Measurements from ENCODE around the gene DMRT2.
A peak's percentile ranks its signal among the peaks of the same experiment; 100 is the strongest.

DMRT2 gene

DNA sequence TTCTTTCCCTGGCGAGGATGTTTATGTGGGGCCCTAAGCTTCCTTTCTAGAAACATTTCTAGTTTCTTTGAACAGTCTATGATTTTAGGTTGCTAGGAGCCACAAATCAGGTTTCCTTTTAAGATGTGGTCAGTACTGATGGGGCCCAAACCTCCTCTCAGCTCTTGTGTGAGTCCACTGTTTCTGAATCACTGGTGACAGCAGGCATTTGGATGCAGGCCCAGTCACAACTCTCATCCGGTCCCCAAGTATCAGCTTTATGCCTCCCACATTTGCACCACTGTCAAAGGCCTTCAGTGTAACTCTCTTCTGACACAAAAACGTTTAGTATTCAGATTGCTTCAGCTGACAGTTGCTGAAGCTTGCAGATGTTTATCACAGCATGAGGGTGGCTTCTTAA is 7.8 kb downstream of the DMRT2 start:
- TF ChIP-seq, protein P1, sequence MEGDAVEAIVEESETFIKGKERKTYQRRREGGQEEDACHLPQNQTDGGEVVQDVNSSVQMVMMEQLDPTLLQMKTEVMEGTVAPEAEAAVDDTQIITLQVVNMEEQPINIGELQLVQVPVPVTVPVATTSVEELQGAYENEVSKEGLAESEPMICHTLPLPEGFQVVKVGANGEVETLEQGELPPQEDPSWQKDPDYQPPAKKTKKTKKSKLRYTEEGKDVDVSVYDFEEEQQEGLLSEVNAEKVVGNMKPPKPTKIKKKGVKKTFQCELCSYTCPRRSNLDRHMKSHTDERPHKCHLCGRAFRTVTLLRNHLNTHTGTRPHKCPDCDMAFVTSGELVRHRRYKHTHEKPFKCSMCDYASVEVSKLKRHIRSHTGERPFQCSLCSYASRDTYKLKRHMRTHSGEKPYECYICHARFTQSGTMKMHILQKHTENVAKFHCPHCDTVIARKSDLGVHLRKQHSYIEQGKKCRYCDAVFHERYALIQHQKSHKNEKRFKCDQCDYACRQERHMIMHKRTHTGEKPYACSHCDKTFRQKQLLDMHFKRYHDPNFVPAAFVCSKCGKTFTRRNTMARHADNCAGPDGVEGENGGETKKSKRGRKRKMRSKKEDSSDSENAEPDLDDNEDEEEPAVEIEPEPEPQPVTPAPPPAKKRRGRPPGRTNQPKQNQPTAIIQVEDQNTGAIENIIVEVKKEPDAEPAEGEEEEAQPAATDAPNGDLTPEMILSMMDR (IDR thresholded peaks at IDR 0.05; ENCODE audit: insufficient read depth, low read depth, low read length, missing control alignments): no peak
- no peak overlapping the region for H3K4me3 ChIP-seq (ENCODE audit: low read depth, low read length)
- peak; percentile 18 for DNase-seq (ENCODE audit: low read depth)

DNA sequence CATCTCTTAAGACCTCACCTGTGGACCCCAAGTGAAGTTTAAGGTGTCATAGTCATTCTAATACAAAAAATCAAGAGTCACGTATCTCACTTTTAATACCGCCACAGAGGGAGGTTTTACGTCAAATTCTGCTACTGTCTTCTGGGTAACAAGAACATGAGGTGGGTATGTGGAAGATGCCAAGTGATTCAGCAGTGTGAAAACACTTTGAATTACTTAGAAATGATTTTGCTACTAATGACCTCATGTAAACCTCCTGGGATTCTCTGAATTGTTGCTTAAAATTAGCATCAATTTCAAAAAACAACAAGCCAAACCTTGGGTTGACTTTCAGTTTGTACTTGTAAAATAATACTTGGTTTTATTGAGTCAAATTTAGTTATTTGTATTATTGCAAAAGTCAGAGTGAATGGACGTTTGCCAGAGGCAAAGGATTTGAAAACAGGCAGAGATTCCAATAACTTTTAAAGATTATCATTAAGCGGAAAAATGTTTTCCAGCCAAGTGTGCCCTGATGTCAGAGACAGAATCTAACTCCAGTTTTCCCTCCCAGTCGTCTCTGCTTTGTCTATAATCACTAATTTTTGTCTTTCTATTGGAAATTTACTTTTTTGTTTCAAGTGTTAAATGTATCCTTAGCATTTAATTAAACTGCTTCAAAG is 8.8 kb downstream of the DMRT2 start:
- no peak for DNase-seq (ENCODE audit: low read depth)
- TF ChIP-seq, protein P1 (IDR thresholded peaks at IDR 0.05; ENCODE audit: insufficient read depth, low read depth, low read length, missing control alignments): no peak
- no peak overlapping the region for H3K4me3 ChIP-seq (ENCODE audit: low read depth, low read length)

DNA sequence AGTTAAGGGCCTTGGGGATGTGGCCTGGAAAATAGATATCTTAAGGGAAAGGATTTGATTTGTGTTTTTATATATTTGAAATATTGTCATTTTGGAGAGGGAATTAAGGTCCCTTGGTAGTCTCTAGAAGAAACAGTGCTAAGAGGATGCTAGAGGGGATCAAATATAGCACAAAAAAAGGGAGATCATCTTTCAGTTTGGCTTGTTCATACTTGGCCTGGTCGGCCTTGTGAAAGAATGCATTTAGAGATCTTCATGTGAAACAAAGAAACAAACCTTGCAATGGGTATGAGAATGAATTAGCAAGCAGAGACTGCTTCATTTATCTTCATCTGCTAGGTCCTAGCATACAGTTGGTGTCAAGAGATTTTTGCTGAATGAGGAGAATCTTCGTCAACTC is 15.0 kb downstream of the DMRT2 start:
- TF ChIP-seq, protein P1 (IDR thresholded peaks at IDR 0.05; ENCODE audit: insufficient read depth, low read depth, low read length, missing control alignments): no peak
- H3K4me3 ChIP-seq (ENCODE audit: low read depth, low read length): no peak overlapping the region
- no peak for DNase-seq (ENCODE audit: low read depth)

DNA sequence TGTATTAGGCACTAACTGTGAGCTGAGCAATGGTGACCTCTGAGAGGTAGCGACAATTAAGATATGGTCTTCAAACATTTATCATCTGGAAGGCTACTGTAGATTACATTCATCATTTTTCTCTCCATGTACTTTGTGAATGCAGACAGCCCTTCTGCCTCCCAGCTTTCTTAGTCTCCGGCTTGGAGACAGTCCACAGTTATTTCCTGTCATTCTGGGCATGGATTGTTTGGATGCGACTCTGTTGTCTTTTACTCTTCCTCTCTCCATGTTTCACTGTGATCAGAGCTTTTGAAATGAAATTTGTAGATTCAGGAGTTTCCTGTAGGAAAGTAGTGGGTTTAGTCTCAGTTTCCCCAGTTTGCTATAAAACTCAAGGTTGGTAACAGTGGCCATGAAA is 20.5 kb downstream of the DMRT2 start:
- no peak for DNase-seq (ENCODE audit: low read depth)
- TF ChIP-seq, protein P1 (IDR thresholded peaks at IDR 0.05; ENCODE audit: insufficient read depth, low read depth, low read length, missing control alignments): no peak
- H3K4me3 ChIP-seq (ENCODE audit: low read depth, low read length): no peak overlapping the region

DNA sequence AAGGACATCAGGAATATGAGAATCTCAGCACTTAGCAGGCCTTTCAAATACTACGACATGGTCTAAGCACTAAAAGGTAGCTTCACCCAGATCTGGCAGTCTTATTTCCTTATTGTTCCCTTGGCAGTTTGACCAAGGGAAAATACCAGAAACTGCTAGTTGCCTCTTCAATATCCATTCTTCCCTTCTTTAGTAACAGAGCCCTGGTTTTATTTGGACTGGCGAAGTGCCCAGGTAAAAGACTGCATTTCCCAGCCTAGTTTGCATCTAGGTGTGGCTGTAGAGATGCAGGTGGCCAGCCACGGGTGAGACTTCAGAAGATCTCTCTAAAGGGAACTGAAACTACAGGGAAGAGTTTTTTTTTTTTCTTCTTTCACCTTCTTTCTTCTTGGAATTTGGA is 21.6 kb downstream of the DMRT2 start:
- no peak overlapping the region for H3K4me3 ChIP-seq (ENCODE audit: low read depth, low read length)
- no peak for DNase-seq (ENCODE audit: low read depth)
- TF ChIP-seq, protein P1 (IDR thresholded peaks at IDR 0.05; ENCODE audit: insufficient read depth, low read depth, low read length, missing control alignments): no peak

DNA sequence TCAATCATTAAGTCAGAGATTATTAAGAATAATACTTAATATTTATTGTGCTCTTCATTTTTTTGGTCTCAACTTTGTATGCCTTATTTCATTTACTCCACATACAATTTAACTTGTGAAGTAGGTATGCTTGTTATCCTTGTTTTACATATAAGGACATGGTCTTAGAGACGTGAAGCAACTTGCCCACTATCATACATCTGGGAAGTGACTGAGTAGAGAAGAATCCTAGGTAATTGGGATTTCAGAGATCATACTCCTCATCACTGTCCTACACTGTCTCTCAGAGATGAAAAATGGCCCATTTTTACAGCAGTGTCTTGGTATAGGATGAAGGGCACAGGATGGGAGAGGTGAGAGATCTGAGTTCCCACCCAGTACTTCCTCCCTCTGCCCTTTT is 23.3 kb downstream of the DMRT2 start:
- no peak overlapping the region for H3K4me3 ChIP-seq (ENCODE audit: low read depth, low read length)
- TF ChIP-seq, protein P1 (IDR thresholded peaks at IDR 0.05; ENCODE audit: insufficient read depth, low read depth, low read length, missing control alignments): no peak
- DNase-seq (ENCODE audit: low read depth): no peak

DNA sequence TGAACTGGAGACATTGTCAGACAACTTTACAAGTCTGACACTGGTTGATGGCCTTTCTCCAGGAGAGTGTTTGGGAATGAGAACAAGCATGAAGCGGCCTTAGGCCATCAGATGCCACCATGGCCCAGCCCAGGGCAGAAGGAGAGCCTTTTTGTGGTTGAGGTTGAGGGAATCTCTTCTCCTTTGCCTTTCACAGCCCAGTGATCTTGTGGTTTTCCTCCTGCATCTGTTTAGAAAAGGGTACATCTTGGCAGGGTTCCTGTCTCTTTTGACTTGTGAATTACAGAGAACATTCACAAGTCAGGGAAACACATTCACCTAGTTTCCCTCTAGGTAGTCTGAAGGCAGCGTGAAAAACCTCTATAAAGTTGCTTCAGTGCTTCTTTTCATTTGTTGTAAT is 27.5 kb downstream of the DMRT2 start:
- no peak for DNase-seq (ENCODE audit: low read depth)
- TF ChIP-seq, protein P1 (IDR thresholded peaks at IDR 0.05; ENCODE audit: insufficient read depth, low read depth, low read length, missing control alignments): no peak
- H3K4me3 ChIP-seq (ENCODE audit: low read depth, low read length): no peak overlapping the region

Measured in GM12865 (cell line).